GM12875 (cell line): Measurements from ENCODE around the gene C5orf15.
"Not testable (repeated sequence)": the region's sequence is repeated elsewhere in the genome, so short reads cannot be mapped to it uniquely, and the experiment has no call there.

Experiments used
- H3K4me3 ChIP-seq: one replicate; pipeline ENCODE4 v1.5.1; 2011; ENCODE audit warnings: low read depth, low read length, control low read depth
- TF ChIP-seq, protein P1 (sequence below): IDR thresholded peaks from 2 replicates; pipeline ENCODE4 v1.5.1; 2011; ENCODE audit warnings: low read depth, mild to moderate bottlenecking, control low read depth, inconsistent platforms, low read length, moderate library complexity, borderline replicate concordance; ENCODE audit not compliant: insufficient read depth

The C5orf15 gene

DNA sequence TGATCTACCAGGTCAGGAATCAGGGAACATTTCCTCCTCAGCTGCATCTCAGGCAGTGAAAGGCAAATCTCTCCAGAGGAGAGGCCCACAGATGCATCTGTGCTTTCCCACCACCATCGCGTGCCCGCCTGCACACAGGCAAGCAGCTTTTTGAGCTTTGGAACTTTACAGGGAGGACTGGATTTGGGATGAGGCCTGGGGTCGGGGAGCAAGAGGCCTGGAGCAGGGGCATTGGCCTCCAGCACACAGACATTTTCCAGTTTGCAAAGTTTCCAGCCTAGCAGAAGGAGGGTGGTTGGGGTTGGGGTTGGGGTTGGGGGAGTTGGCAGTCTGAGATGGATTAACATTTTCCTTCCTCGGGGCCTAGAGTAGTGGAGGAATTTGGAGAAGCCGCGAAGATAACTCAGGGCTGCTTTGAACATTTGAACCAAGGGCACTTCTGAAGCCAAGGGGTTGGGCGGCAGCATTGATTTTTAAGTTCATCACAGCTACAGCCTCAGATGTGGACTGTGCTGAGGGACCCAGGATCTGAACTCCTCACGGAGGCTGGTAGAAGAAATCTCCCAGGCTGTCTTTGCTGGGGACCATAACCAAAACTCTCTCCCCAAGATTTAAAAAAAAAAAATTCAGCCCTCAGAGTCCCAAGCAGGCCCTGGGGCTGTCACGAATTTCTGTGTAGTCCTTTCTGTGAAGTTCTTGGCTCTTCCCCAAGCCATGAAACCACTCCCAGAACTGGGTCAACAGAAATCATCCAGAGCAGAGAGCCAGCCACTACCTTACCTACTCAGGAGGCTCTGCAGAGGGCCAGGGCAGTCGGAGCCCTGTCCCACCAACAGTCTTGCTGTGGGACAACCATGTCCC, 25.6 kb downstream of the C5orf15 start:
- TF ChIP-seq, protein P1, sequence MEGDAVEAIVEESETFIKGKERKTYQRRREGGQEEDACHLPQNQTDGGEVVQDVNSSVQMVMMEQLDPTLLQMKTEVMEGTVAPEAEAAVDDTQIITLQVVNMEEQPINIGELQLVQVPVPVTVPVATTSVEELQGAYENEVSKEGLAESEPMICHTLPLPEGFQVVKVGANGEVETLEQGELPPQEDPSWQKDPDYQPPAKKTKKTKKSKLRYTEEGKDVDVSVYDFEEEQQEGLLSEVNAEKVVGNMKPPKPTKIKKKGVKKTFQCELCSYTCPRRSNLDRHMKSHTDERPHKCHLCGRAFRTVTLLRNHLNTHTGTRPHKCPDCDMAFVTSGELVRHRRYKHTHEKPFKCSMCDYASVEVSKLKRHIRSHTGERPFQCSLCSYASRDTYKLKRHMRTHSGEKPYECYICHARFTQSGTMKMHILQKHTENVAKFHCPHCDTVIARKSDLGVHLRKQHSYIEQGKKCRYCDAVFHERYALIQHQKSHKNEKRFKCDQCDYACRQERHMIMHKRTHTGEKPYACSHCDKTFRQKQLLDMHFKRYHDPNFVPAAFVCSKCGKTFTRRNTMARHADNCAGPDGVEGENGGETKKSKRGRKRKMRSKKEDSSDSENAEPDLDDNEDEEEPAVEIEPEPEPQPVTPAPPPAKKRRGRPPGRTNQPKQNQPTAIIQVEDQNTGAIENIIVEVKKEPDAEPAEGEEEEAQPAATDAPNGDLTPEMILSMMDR = no peak
- H3K4me3 ChIP-seq = no peak overlapping the region

DNA sequence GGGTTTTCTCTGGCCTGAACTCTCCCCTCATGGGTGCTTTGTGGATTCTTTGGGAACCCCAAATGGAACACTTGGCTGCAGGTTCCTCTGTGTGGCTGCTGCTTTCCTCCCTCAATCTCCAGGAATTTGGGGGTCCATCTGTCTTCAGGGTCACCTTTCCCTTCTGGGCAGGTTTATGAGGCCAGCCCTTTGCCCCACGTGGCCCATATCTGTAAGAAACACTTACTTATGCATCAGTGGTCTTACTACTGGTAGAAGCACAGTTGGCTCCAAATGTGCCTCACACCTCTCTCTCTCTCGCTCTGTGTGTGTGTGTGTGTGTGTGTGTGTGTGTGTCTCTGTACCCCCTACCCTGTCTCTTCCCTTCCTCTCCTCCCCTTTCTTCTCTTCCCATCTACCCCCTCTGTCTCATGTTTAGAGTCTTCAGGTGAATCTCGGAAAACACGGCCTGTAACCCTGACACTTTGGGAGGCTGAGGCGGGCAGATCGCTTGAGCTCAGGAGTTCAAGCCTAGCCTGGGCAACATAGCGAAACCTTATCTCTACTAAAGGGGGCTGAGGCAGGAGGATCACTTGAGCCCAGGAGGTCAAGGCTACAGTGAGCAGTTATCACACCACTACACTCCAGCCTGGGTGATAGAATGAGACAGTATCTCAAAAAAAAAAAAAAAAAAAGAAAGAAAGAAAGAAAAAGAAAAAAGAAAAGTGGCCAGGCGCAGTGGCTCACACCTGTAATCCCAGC, 26.8 kb downstream of the C5orf15 start:
- H3K4me3 ChIP-seq = no peak overlapping the region
- TF ChIP-seq, protein P1 = no peak

DNA sequence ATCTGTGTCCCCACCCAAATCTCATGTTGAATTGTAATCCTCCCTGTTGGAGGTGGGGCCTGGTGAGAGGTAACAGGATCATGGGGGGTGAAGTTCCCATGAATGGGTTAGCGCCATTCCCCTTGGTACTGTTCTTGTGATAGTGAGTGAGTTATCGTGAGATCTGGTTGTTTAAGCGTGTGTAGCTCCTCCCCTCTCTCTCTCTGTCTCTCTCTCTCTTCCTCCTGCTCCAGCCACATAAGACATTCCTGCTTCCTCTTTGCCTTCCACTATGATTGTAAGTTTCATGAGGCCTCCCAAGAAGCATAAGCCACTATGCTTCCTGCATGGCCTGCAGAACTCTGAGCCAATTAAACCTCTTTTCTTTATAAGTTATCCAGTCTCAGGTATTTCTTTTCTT, 28.8 kb downstream of the C5orf15 start:
- TF ChIP-seq, protein P1 = no peak
- H3K4me3 ChIP-seq = no peak overlapping the region

DNA sequence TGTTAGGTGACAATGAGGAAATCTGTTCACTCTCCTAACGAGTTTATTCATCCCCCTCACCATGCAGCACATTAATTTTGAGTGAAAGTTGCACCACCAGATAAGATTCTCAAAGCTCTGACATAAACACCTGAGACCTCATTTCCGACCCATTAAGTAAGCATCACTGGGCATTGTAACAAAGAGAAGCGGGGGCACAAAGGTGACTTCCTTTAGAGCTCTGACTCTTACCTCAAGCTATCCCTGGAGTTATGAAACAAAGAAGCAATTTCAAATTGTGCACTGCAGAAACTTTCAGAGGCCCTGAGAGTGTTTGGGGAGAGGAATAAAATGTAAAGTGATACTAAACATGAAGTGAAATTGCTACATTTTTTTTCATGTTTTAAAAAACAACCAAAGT, 29.5 kb downstream of the C5orf15 start:
- TF ChIP-seq, protein P1 = no peak
- H3K4me3 ChIP-seq = no peak overlapping the region

DNA sequence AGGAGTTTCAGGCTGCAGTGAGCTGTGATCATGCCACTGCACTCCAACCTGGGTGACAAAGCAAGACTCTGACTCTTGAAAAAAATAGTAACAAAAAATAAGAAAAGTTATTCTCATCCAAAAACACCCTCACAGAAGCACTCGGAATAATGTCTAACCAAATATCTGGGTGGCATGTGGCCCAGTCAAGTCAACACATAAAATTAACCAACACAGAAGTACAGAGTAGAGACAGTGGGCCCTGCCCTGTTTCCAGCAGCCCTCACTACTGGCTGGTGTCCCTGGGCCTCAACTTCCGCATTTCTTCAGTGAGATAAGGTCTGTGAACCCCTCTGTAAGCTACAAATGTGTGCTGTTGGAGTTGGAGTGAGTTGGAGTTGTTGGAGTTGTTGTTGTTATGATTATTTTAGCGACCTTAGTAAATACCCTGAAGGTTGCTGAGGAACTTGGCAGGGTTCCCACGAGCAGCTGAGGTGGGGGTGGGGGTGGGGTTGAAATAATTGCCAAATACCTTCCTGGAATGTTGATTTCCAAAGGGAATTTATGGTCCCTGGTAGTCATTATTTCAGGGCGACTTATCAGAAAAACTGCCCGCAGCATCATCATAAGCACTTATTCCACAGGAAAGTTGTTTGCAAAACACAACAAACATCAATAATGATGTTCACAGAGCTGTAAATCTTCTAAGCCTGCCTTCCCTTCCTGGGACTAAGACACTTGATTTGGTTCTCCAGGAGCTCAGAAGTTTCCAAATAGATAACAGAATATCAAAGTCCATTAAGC, 30.2 kb downstream of the C5orf15 start:
- TF ChIP-seq, protein P1 = no peak
- H3K4me3 ChIP-seq = no peak overlapping the region

DNA sequence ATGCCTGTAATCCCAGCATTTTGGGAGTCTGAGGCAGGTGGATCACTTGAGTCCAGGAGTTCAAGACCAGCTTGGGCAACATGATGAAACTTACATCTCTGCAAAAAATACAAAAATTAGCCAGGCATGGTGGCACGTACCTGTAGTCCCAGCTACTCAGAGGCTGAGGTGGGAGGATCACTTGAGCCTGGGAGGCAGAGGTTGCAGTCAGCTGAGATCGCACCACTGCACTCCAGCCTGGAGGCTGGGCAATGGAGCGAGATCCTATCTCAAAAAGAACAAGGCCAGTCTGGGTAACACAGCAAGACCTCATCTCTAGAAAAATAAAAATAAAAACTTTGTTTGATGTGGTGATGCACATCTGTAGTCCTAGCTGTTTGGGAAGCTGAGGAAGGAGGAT, 30.8 kb downstream of the C5orf15 start:
- H3K4me3 ChIP-seq = not testable (repeated sequence)

DNA sequence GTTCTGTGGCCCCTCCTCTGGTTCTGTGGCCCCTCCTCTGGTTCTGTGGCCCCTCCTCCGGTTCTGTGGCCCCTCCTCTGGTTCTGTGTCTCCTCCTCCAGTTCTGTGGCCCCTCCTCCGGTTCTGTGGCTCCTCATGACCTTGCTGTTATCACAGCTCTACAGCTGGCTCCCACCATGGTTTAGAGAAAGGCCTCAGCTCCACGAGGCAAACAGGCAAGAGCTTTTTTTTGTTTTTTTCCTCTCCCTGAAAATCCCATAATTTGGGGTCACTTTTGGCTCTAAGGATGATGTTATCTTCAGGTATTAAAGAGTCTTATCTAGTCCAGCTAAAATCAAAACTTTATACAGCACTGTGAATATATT, 31.8 kb downstream of the C5orf15 start:
- H3K4me3 ChIP-seq = no peak overlapping the region
- TF ChIP-seq, protein P1 = no peak

DNA sequence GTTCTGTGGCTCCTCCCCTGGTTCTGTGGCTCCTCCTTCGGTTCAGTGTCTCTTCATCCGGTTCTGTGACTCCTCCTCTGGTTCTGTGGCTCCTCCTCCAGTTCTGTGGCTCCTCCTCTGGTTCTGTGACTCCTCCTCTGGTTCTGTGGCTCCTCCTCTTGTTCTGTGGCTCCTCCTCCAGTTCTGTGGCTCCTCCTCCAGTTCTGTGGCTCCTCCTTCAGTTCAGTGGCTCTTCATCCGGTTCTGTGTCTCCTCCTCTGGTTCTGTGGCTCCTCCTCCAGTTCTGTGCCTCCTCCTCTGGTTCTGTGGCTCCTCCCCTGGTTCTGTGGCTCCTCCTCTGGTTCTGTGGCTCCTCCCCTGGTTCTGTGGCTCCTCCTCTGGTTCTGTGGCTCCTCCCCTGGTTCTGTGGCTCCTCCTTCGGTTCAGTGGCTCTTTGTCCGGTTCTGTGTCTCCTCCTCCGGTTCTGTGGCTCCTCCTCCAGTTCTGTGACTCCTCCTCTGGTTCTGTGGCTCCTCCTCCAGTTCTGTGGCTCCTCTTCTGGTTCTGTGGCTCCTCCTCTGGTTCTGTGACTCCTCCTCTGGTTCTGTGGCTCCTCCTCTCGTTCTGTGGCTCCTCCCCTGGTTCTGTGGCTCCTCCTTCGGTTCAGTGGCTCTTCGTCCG, 32.3 kb downstream of the C5orf15 start:
- H3K4me3 ChIP-seq = not testable (repeated sequence)
